ENCODE results near the gene GLDC. TPM values are rescaled to one million over a fixed set of nuclear protein-coding genes. Genes with fewer than 3 reads are reported as not detected.
"Not testable (repeated sequence)": the region's sequence is repeated elsewhere in the genome, so short reads cannot be mapped to it uniquely, and the experiment has no call there.

GLDC gene
- total RNA-seq, 2 donors from 2014 or later: 3.0 to 7.9 TPM

GRCh38 chr9:6632516-6633183, 12.9 kb downstream of the GLDC start:
- H3K4me3 ChIP-seq: no peak overlapping the region
- H3K27me3 ChIP-seq (replicated peaks; ENCODE audit: insufficient read depth): no peaks in the 10 kb centered on the region
- H3K27ac ChIP-seq: no peak overlapping the region
- no peak for TF ChIP-seq CTCF (IDR thresholded peaks at IDR 0.05)
- no peak for DNase-seq (ENCODE audit: low spot score)
- no peaks in the 10 kb centered on the region for H3K4me1 ChIP-seq (ENCODE audit: control insufficient read depth in 1 of 2, low read depth in 2 of 2)
- H3K9me3 ChIP-seq: no peaks in the 10 kb centered on the region
- no peaks in the 10 kb centered on the region for H3K36me3 ChIP-seq
- ATAC-seq (ENCODE audit: insufficient number of reproducible peaks, low FRiP score, low read depth): no peak

- TF ChIP-seq CTCF (IDR thresholded peaks at IDR 0.05): no peak
- no peak overlapping the region for H3K4me3 ChIP-seq
- no peaks in the 10 kb centered on the region for H3K36me3 ChIP-seq
- no peak overlapping the region for H3K27ac ChIP-seq
- no peaks in the 10 kb centered on the region for H3K4me1 ChIP-seq (ENCODE audit: control insufficient read depth in 1 of 2, low read depth in 2 of 2)
- ATAC-seq (ENCODE audit: insufficient number of reproducible peaks, low FRiP score, low read depth): no peak
- no peaks in the 10 kb centered on the region for H3K9me3 ChIP-seq
- no peak for DNase-seq (ENCODE audit: low spot score)
- H3K27me3 ChIP-seq (replicated peaks; ENCODE audit: insufficient read depth): no peaks in the 10 kb centered on the region
Observed at GRCh38 chr9:6631207-6631512, 14.4 kb downstream of the GLDC start.

- no peaks in the 10 kb centered on the region for H3K9me3 ChIP-seq
- TF ChIP-seq CTCF (IDR thresholded peaks at IDR 0.05): no peak
- ATAC-seq (ENCODE audit: insufficient number of reproducible peaks, low FRiP score, low read depth): no peak
- H3K4me3 ChIP-seq: no peak overlapping the region
- DNase-seq (ENCODE audit: low spot score): no peak
- H3K36me3 ChIP-seq: no peaks in the 10 kb centered on the region
- no peaks in the 10 kb centered on the region for H3K4me1 ChIP-seq (ENCODE audit: control insufficient read depth in 1 of 2, low read depth in 2 of 2)
- H3K27ac ChIP-seq: no peak overlapping the region
- H3K27me3 ChIP-seq (replicated peaks; ENCODE audit: insufficient read depth): no peaks in the 10 kb centered on the region
Observed at GRCh38 chr9:6630502-6631206, 14.9 kb downstream of the GLDC start.

GRCh38 chr9:6628704-6629103, 16.8 kb downstream of the GLDC start:
- H3K36me3 ChIP-seq: no peaks in the 10 kb centered on the region
- ATAC-seq (ENCODE audit: insufficient number of reproducible peaks, low FRiP score, low read depth) (no peak), DNase-seq (ENCODE audit: low spot score) (no peak)
- H3K27me3 ChIP-seq (replicated peaks; ENCODE audit: insufficient read depth): no peaks in the 10 kb centered on the region
- H3K27ac ChIP-seq: no peak overlapping the region
- TF ChIP-seq CTCF (IDR thresholded peaks at IDR 0.05): no peak
- no peaks in the 10 kb centered on the region for H3K9me3 ChIP-seq
- H3K4me3 ChIP-seq: no peak overlapping the region
- no peaks in the 10 kb centered on the region for H3K4me1 ChIP-seq (ENCODE audit: control insufficient read depth in 1 of 2, low read depth in 2 of 2)

GRCh38 chr9:6625363-6625762, 20.2 kb downstream of the GLDC start:
- Histone ChIP-seq H3K27me3 (replicated peaks; ENCODE audit: insufficient read depth) (no peaks in the 10 kb centered on the region), H3K27ac (no peak overlapping the region)
- no peak for ATAC-seq (ENCODE audit: insufficient number of reproducible peaks, low FRiP score, low read depth)

GRCh38 chr9:6622784-6623183, 22.7 kb downstream of the GLDC start:
- ATAC-seq (ENCODE audit: insufficient number of reproducible peaks, low FRiP score, low read depth); H3K27ac ChIP-seq; H3K4me3 ChIP-seq; H3K27me3 ChIP-seq (replicated peaks; ENCODE audit: insufficient read depth); H3K4me1 ChIP-seq (ENCODE audit: control insufficient read depth in 1 of 2, low read depth in 2 of 2); DNase-seq (ENCODE audit: low spot score); H3K9me3 ChIP-seq; H3K36me3 ChIP-seq: not testable (repeated sequence)

More at GRCh38 chr9:6625363-6625762, 20.2 kb downstream of the GLDC start:
- H3K4me3 ChIP-seq: no peak overlapping the region
- no peak for TF ChIP-seq CTCF (IDR thresholded peaks at IDR 0.05)
- no peak for DNase-seq (ENCODE audit: low spot score)
- H3K36me3 ChIP-seq: no peaks in the 10 kb centered on the region
- no peaks in the 10 kb centered on the region for H3K9me3 ChIP-seq
- H3K4me1 ChIP-seq (ENCODE audit: control insufficient read depth in 1 of 2, low read depth in 2 of 2): no peaks in the 10 kb centered on the region

Data from thoracic aorta (tissue), 2 donors.